NOMO-1 treated with DMSO at 0.1 percent for 48 hours (cell line): ENCODE measurements around the gene ANGPTL3.
"Not testable (repeated sequence)": the region's sequence is repeated elsewhere in the genome, so short reads cannot be mapped to it uniquely, and the experiment has no call there.

Experiments used
- DNase-seq: peaks from one replicate; lab custom pipeline; 2025; ENCODE audit not compliant: unreplicated experiment; lab: John Stamatoyannopoulos, UW

ANGPTL3 gene

DNA sequence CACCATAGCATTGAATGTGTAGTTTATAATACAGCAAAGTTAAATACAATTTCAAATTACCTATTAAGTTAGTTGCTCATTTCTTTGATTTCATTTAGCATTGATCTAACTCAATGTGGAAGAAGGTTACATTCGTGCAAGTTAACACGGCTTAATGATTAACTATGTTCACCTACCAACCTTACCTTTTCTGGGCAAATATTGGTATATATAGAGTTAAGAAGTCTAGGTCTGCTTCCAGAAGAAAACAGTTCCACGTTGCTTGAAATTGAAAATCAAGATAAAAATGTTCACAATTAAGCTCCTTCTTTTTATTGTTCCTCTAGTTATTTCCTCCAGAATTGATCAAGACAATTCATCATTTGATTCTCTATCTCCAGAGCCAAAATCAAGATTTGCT is at the start of gene ANGPTL3:
Gene ANGPTL3, plus strand, starts transcription at position 240 of the 400 bp plus-strand sequence. Its CDS starts 47 bp downstream, at position 287.
- no peak for DNase-seq

DNA sequence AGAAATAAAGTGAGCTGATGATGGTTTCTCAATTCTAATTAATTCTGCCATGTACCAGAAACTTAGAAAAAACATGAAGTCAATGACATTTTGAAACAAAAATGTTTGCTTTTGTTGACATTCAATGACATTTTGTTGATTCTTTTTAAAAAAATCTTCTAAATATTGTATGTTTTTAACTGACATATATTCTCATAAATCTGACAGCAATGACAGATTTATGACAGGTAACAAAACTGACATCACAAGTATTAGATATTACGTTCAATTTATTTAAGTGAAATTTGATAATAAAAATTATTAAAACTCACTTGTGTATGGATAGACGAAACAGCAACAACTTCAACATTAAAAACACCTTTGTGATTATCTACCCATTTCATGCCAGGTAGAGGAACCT is 36.0 kb upstream of the ANGPTL3 start:
- DNase-seq: no peak

DNA sequence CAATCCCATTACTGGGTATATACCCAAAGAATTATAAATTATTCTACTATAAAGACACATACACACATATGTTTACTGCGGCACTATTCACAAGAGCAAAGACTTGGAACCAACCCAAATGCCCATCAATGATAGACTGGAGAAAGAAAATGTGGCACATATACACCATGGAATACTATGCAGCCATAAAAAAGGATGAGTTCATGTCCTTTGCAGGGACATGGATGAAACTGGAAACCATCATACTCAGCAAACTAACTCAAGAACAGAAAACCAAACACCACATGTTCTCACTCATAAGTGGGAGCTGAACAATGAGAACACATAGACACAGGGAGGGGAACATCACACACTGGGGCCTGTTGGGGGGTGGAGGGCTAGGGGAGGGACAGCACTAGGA is 30.1 kb upstream of the ANGPTL3 start:
- DNase-seq: not testable (repeated sequence)

- peak; percentile 43 for DNase-seq
Measured at GRCh38 chr1:62567926-62568325, 29.4 kb upstream of the ANGPTL3 start.

GRCh38 chr1:62571517-62571916 is 25.8 kb upstream of the ANGPTL3 start:
- not testable (repeated sequence) for DNase-seq

- no peak for DNase-seq
Measured at GRCh38 chr1:62572476-62572875, 24.8 kb upstream of the ANGPTL3 start.

GRCh38 chr1:62573675-62574074 is 23.6 kb upstream of the ANGPTL3 start:
- no peak for DNase-seq

- DNase-seq: no peak
Measured at GRCh38 chr1:62585469-62586155, 11.7 kb upstream of the ANGPTL3 start.

DNA sequence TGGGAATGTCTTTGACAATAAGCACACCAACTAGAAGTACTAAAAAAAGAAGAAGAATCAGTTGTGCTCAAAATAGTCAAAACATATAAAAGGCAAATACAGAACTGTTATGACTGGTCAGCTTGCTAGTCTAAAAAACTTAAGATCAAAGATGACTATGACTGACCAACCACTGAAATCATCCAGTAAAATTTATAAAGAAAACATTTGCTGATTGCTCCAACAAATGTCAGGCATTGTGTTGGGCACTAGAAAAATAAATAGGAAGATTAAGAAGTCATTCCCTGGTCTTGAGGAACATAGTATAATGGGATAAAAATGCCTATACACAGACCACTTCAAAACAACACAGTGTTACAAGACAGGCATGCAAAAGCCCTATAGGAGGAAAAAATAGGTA is 9.3 kb upstream of the ANGPTL3 start:
- DNase-seq: no peak

GRCh38 chr1:62589321-62589720 is 8.0 kb upstream of the ANGPTL3 start:
- DNase-seq: no peak

GRCh38 chr1:62590255-62590969 is 6.9 kb upstream of the ANGPTL3 start:
- no peak for DNase-seq

DNA sequence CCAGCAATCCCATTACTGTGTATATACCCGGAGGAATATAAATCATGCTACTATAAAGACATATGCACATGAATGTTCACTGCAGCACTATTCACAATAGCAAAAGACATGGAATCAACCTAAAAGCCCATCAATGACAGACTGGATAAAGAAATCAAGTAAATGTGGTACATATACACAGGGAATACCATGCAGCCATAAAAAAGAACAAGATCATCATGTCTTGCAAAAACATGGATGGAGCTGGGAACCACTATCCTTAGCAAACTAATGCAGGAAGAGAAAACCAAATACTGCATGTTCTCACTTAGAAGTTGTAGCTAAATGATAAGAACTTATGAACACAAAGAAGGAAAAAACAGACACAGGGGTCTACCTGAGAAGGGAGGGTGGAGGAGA is 6.4 kb upstream of the ANGPTL3 start:
- no peak for DNase-seq

GRCh38 chr1:62593825-62594394 is 3.4 kb upstream of the ANGPTL3 start:
- DNase-seq: no peak

GRCh38 chr1:62595647-62596046 is 1.7 kb upstream of the ANGPTL3 start:
- DNase-seq: no peak

- DNase-seq: no peak
Measured at GRCh38 chr1:62599044-62599443, 1.7 kb downstream of the ANGPTL3 start.

DNA sequence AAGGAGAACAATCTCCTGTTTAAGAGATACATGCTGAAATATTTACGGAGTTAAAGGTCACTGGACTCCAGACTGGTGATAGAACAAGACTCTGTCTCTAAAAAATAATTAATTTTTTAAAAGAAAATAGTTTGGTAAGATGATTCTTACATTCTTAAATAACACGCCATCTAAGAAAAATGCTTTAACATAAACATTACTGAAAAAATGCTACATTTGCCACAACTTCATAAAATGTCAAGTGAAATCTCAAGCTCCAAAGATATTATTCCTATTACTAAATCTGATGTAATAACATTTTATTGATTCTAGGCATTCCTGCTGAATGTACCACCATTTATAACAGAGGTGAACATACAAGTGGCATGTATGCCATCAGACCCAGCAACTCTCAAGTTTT is 4.1 kb downstream of the ANGPTL3 start:
- no peak for DNase-seq

GRCh38 chr1:62608905-62609304 is 11.6 kb downstream of the ANGPTL3 start:
- DNase-seq: no peak

DNA sequence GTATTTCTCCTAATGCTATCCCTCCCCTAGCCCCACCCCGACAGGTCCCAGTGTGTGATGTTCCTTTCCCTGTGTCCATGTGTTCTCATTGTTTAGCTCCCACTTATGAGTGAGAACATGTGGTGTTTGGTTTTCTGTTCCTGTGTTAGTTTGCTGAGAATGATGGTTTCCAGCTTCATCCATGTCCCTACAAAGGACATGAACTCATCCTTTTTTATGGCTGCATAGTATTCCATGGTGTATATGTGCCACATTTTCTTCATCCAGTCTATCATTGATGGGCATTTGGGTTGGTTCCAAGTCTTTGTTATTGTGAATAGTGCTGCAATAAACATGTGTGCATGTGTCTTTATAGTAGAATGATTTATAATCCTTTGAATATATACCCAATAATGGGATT is 13.3 kb downstream of the ANGPTL3 start:
- not testable (repeated sequence) for DNase-seq

- DNase-seq: no peak
Measured at GRCh38 chr1:62612770-62613169, 15.4 kb downstream of the ANGPTL3 start.

DNA sequence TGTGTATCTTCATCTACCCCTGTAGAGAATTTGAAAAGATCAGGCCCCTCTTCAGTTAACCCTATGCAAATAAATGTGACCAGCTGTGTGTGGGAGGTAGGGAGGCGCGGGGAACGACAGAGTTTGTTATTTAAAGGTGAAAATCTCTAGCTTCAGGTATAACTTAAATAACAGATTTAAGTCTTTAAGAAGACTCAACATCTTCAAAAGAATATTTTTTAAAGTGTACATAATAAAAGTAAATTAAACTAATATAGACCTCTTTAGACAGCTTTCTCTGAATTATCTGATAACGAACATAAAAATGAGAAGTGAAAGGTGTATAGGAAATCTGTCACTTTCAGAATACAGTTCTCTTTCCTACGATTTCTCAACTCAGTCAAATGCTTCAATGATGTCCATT is 16.0 kb downstream of the ANGPTL3 start:
- peak; percentile 14 for DNase-seq

- DNase-seq: no peak
Measured at GRCh38 chr1:62613890-62614289, 16.6 kb downstream of the ANGPTL3 start.

DNA sequence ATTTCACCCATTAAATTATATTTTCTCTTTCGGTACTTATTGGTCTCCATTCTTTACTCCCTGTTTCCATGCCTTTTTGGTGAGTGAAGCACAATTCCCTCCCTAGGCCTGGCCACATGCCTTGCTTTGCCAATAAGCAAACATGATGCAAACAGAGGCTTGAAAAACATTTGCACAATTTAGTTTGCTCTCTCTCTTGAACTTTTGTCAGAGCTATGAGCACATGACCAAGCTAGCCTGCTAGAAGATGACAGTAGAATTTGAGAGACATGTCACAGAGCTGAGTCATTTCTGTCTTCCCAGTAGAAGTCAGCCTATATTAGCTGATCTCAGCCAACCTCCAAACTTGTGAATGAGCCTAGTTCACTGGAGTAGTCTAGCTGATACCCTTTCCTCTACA is 24.6 kb downstream of the ANGPTL3 start:
- DNase-seq: peak; percentile 11
